Jurkat, Clone E6-1 (cell line): ENCODE results near the gene VMO1.

Experiments used
- DNase-seq: peaks from one replicate; pipeline ENCODE4 v3.0.0-alpha.2; 2011; ENCODE audit warnings: low read depth, low spot score
- H3K4me3 ChIP-seq: 2 replicates; pipeline ENCODE4 v1.5.1; 2011; ENCODE audit warnings: mild to moderate bottlenecking, low read length, control low read depth, moderate library complexity

Gene VMO1

GRCh38 chr17:4738136-4739121 is 47.7 kb downstream of the VMO1 start:
- DNase-seq: no peak
- peak overlapping the region; percentile 49 for H3K4me3 ChIP-seq

GRCh38 chr17:4735876-4736651 is 50.1 kb downstream of the VMO1 start:
- no peak overlapping the region for H3K4me3 ChIP-seq
- DNase-seq: no peak
